Measurements from ENCODE around the gene TSC22D2.
"Not testable (repeated sequence)": the region's sequence is repeated elsewhere in the genome, so short reads cannot be mapped to it uniquely, and the experiment has no call there.

The TSC22D2 gene

GRCh38 chr3:150495563-150496168 lies 87.6 kb downstream of the TSC22D2 start:
- peak; percentile 58 for DNase-seq

GRCh38 chr3:150497956-150498355 lies 89.9 kb downstream of the TSC22D2 start:
- no peak for DNase-seq

DNA sequence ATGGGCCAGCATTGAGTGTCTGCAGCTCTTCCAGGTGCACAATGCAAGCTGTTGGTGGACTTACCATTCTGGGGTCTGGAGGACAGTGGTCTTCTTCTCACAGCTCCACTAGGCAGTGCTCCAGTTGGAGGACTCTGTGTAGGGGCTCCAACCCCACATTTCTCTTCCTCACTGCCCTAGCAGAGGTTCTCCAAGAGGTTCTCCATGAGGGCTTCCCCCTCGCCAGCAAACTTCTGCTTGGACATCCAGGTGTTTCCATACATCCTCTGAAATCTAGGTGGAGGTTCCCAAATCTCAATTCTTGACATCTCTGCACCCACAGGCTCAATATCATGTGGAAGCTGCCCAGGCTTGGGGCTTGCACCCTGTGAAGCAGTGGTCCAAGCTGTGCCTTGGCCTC lies 92.9 kb downstream of the TSC22D2 start:
- not testable (repeated sequence) for DNase-seq

- DNase-seq = no peak
Measured at GRCh38 chr3:150503402-150504099, 95.5 kb downstream of the TSC22D2 start.

DNA sequence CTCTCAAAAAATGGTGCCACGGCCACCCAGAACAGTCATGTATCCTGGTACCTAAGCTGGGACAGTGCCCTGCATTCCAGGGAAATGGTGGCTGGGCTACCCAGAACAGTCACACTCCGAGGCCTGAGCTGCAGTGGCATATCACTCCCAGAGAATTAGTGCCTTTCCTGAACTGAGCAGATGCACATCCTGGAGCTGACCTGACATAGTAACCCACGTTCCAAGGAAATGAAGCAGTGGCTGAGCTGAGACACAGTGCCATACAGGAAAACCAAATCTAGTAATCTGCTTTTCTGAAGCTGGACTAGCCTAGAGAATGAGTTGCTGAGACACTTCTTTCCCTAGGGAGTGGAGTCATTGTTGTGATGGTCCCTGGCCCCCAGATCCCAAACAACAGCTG lies 96.4 kb downstream of the TSC22D2 start:
- no peak for DNase-seq

DNA sequence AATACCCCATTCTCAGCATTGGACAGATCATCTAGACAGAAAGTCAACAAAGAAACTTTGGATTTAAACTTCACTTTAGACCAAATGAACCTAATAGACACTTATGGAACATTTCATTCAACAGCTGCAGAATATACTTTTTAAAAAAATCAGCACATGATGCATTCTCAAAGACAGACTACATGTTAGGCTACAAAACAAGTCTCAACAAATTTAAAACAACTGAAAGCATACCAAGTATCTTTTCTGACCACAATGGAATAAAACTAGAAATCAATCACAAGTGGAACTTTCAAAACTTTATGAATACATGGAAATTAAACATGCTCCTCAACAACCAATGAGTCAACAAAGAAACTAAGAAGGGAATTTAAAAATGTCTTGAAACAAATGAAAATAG lies 100.3 kb downstream of the TSC22D2 start:
- DNase-seq = no peak

- DNase-seq = no peak
Measured at GRCh38 chr3:150509780-150510179, 101.7 kb downstream of the TSC22D2 start.

GRCh38 chr3:150511122-150511821 lies 103.2 kb downstream of the TSC22D2 start:
- DNase-seq = no peak

GRCh38 chr3:150515210-150515609 lies 107.1 kb downstream of the TSC22D2 start:
- DNase-seq = no peak
